Measurements from ENCODE around the gene GBA2. TPM values are rescaled to one million over a fixed set of nuclear protein-coding genes. Genes with fewer than 3 reads are reported as not detected.

GBA2 gene
- total RNA-seq, 1 experiment from 2014 or later = 63.6 TPM

DNA sequence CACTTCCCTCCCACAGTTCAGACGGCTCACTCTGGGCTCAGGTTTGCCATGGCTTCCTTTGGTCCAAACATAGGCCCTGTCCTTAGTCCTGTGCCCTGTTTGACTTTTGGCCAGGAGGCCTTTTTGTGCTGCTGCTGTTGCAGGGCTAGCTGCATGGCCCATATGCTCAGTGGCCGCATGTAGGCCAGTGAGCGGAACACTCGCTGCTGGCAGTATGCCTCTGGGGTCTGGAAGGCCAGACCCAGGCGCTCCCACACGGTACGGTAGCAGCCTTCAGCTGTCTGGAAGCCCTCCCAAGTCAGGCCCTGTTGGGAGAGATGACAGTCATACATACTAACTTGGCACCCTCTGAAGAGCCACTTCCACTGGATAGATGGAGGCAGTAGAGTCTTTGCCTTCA lies 11.9 kb downstream of the GBA2 start:
- DNase-seq (ENCODE audit: low read depth, low spot score) = no peak
- ATAC-seq = no peak
- CTCF ChIA-PET = interaction anchor here (0.9 to 2.4 kb wide), 2 partner anchors 12 to 76 kb away, joined by 3 to 15 read pairs; partner anchors contain the start of genes GBA2 and RGP1
- Histone ChIP-seq H3K79me2 (ENCODE audit: insufficient read depth, low read length) (peaks cover 19% of the 10 kb centered on the region), H3K27me3 (ENCODE audit: insufficient read depth, low read length) (no peaks in the 10 kb centered on the region), H3K4me3 (replicated peaks in 1 of 2; ENCODE audit: low read depth in 1 of 2, low read length in 2 of 2) (no peak overlapping the region), H2AFZ (ENCODE audit: low read depth, low read length, poor library complexity, severe bottlenecking) (no peak overlapping the region), H3K27ac (ENCODE audit: low read depth, low read length) (no peak overlapping the region; the same call in 1 of the 2 replicates), H3K36me3 (ENCODE audit: control insufficient read depth in 1 of 2, insufficient read depth in 2 of 2, low read length in 2 of 2) (peaks cover 43 to 53% of the 10 kb centered on the region in 2 experiments), H4K20me1 (ENCODE audit: insufficient read depth) (no peaks in the 10 kb centered on the region), H3K9ac (ENCODE audit: low read length) (no peak overlapping the region), H3K9me2 (ENCODE audit: insufficient read depth) (no peaks in the 10 kb centered on the region), H3K4me1 (ENCODE audit: control insufficient read depth in 1 of 2, insufficient read depth in 2 of 2, low read length in 2 of 2) (peaks cover 10 to 14% of the 10 kb centered on the region in 2 experiments), H3K4me2 (ENCODE audit: low read length) (no peak overlapping the region), H3K9me3 (ENCODE audit: control insufficient read depth in 1 of 2, insufficient read depth in 1 of 2, low read depth in 1 of 2, low read length in 2 of 2) (no peaks in the 10 kb centered on the region)
- TF ChIP-seq EZH2 (IDR thresholded peaks at IDR 0.05) (no peak), EZH2phosphoT487 (IDR thresholded peaks at IDR 0.05; ENCODE audit: borderline replicate concordance) (no peak), POLR2A (IDR thresholded peaks at IDR 0.05; ENCODE audit: borderline replicate concordance, extremely low read depth, insufficient read depth, insufficient read length) (no peak), SIN3A (IDR thresholded peaks at IDR 0.05; ENCODE audit: low read depth) (no peak), ZFX (IDR thresholded peaks at IDR 0.05) (no peak), CBX3 (IDR thresholded peaks at IDR 0.05; ENCODE audit: low read depth) (no peak), ELF1 (IDR thresholded peaks at IDR 0.05; ENCODE audit: borderline replicate concordance, low read depth) (no peak), POLR2AphosphoS5 (IDR thresholded peaks at IDR 0.05; ENCODE audit: low read depth, low read length) (no peak), CEBPB (IDR thresholded peaks at IDR 0.05; ENCODE audit: low read depth) (no peak), EGR1 (IDR thresholded peaks at IDR 0.05; ENCODE audit: low read depth) (no peak), JUND (IDR thresholded peaks at IDR 0.05) (no peak), TCF7L2 (IDR thresholded peaks at IDR 0.05; ENCODE audit: borderline replicate concordance, extremely low read depth, insufficient read depth, insufficient read length) (no peak), YY1 (IDR thresholded peaks at IDR 0.05; ENCODE audit: extremely low read depth, insufficient replicate concordance, low read depth, low read length) (no peak), ZNF274 (IDR thresholded peaks at IDR 0.05; ENCODE audit: low read depth, low read length) (no peak), FOSL1 (IDR thresholded peaks at IDR 0.05; ENCODE audit: low read depth) (no peak), RAD21 (IDR thresholded peaks at IDR 0.05; ENCODE audit: low read depth) (no peak)
- TF ChIP-seq, protein P1, sequence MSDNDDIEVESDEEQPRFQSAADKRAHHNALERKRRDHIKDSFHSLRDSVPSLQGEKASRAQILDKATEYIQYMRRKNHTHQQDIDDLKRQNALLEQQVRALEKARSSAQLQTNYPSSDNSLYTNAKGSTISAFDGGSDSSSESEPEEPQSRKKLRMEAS (IDR thresholded peaks at IDR 0.05) = no peak
- TF ChIP-seq, protein P2, sequence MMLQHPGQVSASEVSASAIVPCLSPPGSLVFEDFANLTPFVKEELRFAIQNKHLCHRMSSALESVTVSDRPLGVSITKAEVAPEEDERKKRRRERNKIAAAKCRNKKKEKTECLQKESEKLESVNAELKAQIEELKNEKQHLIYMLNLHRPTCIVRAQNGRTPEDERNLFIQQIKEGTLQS (IDR thresholded peaks at IDR 0.05) = no peak
- TF ChIP-seq, protein P3, sequence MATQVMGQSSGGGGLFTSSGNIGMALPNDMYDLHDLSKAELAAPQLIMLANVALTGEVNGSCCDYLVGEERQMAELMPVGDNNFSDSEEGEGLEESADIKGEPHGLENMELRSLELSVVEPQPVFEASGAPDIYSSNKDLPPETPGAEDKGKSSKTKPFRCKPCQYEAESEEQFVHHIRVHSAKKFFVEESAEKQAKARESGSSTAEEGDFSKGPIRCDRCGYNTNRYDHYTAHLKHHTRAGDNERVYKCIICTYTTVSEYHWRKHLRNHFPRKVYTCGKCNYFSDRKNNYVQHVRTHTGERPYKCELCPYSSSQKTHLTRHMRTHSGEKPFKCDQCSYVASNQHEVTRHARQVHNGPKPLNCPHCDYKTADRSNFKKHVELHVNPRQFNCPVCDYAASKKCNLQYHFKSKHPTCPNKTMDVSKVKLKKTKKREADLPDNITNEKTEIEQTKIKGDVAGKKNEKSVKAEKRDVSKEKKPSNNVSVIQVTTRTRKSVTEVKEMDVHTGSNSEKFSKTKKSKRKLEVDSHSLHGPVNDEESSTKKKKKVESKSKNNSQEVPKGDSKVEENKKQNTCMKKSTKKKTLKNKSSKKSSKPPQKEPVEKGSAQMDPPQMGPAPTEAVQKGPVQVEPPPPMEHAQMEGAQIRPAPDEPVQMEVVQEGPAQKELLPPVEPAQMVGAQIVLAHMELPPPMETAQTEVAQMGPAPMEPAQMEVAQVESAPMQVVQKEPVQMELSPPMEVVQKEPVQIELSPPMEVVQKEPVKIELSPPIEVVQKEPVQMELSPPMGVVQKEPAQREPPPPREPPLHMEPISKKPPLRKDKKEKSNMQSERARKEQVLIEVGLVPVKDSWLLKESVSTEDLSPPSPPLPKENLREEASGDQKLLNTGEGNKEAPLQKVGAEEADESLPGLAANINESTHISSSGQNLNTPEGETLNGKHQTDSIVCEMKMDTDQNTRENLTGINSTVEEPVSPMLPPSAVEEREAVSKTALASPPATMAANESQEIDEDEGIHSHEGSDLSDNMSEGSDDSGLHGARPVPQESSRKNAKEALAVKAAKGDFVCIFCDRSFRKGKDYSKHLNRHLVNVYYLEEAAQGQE (IDR thresholded peaks at IDR 0.05; ENCODE audit: low read depth) = no peak
- TF ChIP-seq, protein P4, sequence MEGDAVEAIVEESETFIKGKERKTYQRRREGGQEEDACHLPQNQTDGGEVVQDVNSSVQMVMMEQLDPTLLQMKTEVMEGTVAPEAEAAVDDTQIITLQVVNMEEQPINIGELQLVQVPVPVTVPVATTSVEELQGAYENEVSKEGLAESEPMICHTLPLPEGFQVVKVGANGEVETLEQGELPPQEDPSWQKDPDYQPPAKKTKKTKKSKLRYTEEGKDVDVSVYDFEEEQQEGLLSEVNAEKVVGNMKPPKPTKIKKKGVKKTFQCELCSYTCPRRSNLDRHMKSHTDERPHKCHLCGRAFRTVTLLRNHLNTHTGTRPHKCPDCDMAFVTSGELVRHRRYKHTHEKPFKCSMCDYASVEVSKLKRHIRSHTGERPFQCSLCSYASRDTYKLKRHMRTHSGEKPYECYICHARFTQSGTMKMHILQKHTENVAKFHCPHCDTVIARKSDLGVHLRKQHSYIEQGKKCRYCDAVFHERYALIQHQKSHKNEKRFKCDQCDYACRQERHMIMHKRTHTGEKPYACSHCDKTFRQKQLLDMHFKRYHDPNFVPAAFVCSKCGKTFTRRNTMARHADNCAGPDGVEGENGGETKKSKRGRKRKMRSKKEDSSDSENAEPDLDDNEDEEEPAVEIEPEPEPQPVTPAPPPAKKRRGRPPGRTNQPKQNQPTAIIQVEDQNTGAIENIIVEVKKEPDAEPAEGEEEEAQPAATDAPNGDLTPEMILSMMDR (IDR thresholded peaks at IDR 0.05 in 2 of 3, conservative IDR thresholded peaks at IDR 0.05 in 1 of 3; ENCODE audit: borderline replicate concordance in 1 of 3, insufficient read depth in 1 of 3, low read depth in 2 of 3, low read length in 2 of 3) = no peak
- intact Hi-C loops (cut with micrococcal nuclease) = no loop called here
- BruUV-seq (replicated peaks) = no TSS peak
- POLR2A ChIA-PET = no interaction called here
- RAD21 ChIA-PET (ENCODE audit: low non-redundant PET in 1 of 2, low total read pairs in 2 of 2, uncharacterized antibody in 2 of 2, unreplicated experiment in 2 of 2) = no interaction called here
